Stimulated activated CD4-positive, alpha-beta T cell treated with anti-CD3 and anti-CD28 coated beads, Interleukin-1b, Interleukin-23, amount 100 ng/mL, for 1 hour (primary cell): ENCODE measurements around the gene ATP2C2.
"Not testable (repeated sequence)": the region's sequence is repeated elsewhere in the genome, so short reads cannot be mapped to it uniquely, and the experiment has no call there.

Experiments used
- DNase-seq, 2 donors: peaks; one replicate each; pipeline ENCODE4 v3.0.0-alpha.2; 2020; ENCODE audit warnings: low read depth in 2 of 2

The ATP2C2 gene

GRCh38 chr16:84396537-84397008 is 28.2 kb downstream of the ATP2C2 start:
- DNase-seq, result no peak

DNA sequence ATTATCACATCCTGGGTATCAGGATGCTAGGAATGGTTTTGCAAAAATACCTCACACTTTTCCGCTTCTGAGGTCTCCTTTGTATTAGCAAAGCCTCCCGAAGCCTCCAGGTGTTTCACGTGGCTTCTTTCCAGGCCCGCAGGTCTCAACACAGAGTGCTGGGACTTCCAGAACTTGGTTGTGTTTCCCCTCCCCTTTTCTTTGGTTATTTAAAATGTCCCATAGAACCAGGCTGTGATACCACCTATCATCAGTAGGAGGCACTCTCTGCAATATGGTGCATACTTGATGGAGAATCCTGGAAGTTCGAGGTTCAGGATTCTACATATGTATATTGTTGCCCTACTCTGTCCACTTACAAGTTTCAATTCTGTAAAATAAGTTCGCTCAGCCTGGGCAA is 28.8 kb downstream of the ATP2C2 start:
- DNase-seq, result no peak

GRCh38 chr16:84398701-84399100 is 30.4 kb downstream of the ATP2C2 start:
- no peak for DNase-seq

- DNase-seq, result not testable (repeated sequence)
Measured at GRCh38 chr16:84399912-84400311, 31.6 kb downstream of the ATP2C2 start.

GRCh38 chr16:84403435-84403834 is 35.1 kb downstream of the ATP2C2 start:
- DNase-seq, result not testable (repeated sequence)

- DNase-seq, result no peak
Measured at GRCh38 chr16:84404324-84404723, 36.0 kb downstream of the ATP2C2 start.

GRCh38 chr16:84404936-84405639 is 36.8 kb downstream of the ATP2C2 start:
- DNase-seq, result no peak

DNA sequence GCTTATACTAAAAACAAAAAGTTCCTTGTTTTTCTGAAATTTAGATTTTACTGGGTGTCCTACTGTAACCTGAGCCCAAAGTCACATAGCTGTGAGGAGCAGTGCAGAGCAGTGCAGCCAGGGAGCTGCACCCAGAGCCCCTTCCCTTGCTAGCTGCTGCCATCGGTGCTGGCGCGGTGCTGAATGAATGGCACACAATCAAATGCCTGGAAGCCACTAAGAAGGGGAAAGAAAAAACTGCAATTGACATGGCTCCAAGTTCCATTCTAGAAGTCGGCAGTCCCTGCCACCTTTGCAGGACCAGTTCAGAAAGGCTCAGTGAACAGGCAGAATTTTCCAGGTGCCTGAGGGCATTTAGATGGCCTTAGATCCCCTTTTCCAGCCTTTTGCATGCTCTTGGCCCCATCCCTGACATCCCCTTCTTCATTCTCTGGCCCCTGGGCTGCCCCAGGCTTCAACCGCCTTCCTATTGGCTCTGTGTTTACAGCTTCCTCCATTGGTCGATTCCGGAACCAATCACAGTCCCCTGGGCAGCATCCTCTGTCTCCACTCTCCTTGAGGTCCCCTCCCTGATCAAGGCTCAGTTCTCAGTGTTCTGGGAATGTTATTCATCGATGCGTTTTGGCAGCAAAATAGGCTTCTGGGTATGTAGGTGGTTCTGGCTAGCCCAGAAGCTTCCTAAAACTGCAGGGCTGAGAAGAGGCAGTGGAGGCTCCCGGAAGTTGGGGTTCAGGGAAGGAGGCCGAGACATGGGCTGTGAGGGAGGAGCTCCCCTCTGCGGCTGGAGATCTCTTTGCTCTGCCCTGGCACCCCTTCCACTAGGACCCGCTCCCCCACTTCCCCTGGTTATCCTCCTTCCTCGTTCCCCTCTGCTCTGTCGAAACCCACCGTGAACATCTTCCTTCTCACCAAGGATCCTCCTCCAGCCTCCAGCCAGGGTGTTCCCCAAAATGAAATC is 37.9 kb downstream of the ATP2C2 start:
- no peak for DNase-seq

- no peak for DNase-seq
Measured at GRCh38 chr16:84407588-84408313, 39.4 kb downstream of the ATP2C2 start.

- DNase-seq, result no peak
Measured at GRCh38 chr16:84408314-84408690, 40.0 kb downstream of the ATP2C2 start.

- no peak for DNase-seq
Measured at GRCh38 chr16:84408856-84409255, 40.5 kb downstream of the ATP2C2 start.

DNA sequence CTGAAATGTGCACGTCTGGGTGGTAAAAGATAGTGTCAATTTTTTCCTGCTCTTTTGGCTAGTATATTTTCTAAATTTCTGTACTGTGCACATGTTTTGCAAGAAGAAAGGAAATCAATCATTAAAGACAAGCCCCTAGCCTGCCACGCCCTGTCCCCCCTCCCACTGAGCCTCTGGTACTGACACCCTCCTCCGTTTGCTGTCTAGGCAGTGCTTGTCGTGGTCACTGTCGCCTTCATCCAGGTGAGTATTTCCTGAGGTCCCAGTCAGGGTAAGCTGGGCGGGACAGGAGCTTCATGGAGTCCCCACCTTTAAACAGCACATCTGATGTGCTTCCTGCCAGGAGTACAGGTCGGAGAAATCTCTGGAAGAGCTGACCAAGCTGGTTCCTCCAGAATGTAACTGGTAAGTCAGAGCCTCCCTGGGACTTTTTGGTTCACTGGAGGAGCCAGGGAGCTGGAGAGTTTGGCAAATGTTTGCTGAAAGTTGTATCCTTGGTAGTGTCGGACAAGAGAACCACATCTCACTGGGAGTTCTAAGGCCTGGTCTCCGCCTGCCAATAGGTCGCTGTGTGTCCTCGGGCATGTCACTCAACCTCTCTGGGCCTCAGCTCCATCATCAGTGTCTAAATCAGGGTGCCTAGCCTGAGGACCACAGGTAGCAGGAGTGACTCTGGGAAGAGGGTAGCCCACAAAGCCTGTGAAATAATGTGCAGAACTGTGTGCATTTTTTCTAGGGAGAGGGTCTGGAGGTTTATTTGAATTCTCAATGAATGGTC is 42.2 kb downstream of the ATP2C2 start:
- DNase-seq, result no peak

GRCh38 chr16:84411768-84412167 is 43.4 kb downstream of the ATP2C2 start:
- DNase-seq, result no peak

DNA sequence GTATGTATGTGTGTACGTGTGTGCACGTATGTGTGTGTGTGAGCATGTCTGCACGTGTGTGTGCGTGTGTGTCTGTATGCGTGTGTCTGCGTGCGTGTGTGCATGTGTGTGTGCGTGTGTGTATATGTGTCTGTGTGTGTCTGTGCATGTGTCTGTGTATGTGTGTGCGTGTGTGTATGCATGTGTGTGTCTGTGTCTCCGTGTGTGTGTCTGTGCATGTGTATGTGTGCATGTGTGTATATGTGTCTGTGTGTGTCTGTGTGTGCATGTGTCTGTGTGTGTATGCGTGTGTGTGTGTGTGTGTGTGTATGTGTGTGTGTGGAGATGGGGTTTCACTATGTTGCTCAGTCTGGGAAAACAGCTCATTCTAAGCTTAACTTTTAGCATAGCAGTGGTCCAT is 43.9 kb downstream of the ATP2C2 start:
- no peak for DNase-seq

- no peak for DNase-seq
Measured at GRCh38 chr16:84413244-84414004, 45.1 kb downstream of the ATP2C2 start.

GRCh38 chr16:84414789-84415326 is 46.5 kb downstream of the ATP2C2 start:
- DNase-seq, result no peak

DNA sequence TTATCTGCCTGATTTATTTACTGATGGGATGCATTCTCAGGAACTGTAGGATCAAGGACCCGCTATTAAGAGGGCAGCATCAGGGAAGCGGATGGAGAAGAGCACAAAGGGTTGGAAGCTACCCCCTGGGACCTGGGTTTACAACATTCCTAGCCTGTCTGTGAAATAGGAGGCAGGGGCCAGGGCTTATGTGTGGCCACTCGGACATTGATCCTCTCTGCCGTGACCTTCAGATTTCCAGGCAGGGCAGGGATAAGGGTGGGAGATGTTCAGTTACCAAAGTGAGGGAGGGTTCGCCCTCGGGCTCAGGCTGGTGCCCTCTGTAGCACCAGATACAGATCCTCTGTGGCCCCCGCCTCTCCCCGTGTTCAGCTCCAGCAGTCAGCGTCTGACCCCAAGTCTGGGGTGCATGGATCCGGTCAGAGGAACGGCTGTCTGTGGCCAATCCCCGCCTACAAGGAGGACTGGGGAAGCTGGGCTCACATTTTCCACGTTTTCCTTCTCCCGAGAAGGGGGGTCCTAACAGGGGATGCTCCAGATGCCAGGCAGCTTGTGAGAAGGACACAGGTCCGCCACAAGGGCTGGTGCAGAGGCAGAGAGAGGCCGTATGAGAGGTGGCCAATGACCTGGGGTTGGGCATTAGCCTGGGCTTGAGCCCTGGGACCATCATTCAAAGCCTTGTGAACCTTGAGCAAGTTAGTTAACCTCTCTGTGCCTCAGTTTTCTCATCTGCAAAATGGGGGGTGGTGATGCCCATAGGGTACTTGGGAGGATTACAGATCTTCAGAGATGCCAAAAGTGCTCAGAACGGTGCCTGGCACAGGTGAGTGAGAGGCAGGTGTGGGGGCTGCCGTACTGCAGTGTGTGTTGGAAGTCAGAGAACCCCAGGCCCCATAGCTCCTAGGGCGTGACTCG is 48.3 kb downstream of the ATP2C2 start:
- DNase-seq, result no peak

DNA sequence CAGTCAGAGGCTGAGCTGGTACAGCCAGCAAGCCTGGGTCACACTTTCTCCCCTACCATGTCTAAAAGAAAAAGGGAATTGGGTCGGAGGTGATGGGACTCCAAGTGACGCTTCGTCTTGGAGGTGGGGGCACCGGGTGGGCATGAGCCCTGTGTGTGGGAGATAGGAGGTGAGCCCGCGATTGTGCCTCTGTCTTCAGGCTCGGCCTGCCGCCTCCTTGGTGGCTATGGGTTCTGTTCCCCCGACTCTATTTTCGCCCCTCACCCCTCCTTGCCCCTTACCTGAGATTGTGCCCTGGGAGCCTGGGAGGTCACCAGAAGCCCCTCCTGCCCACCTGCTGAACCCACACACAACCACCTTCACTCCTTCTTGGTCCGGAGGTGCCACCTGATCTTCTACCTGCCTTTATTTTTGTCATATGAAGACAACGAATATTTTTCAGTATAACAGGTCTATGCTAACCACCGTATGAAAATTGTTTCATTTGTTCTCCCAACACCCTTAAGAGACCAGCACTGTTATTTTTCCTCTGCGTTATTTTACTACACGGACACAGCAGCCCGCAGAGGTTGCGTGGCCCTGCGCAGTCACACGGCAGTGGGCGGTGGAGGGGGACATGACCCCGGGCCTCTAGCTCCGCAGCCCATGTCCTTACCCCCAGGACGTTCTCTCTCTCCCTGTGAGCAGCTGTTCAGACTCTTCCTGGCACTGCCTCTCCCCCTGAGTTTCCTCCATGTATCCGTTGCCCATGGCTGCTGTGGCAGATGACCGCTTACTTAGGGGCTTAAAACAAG is 49.9 kb downstream of the ATP2C2 start:
- DNase-seq, result no peak
